IPS-NIHi7 (cell line): ENCODE data around the gene MAP4K5.
"Not testable (repeated sequence)": the region's sequence is repeated elsewhere in the genome, so short reads cannot be mapped to it uniquely, and the experiment has no call there.

Experiments
- DNase-seq: peaks from one replicate; pipeline ENCODE4 v3.0.0; 2012; ENCODE audit warnings: mixed read lengths; ENCODE audit errors: extremely low spot score

The MAP4K5 gene

GRCh38 chr14:50532502-50533240 is at the start of gene MAP4K5:
TSS of gene MAP4K5 (minus strand) at chr14:50532569. CDS start at chr14:50532049, 520 bp downstream.
- peak; percentile 93 for DNase-seq

GRCh38 chr14:50578433-50578832 is 46.1 kb upstream of the MAP4K5 start:
- no peak for DNase-seq

DNA sequence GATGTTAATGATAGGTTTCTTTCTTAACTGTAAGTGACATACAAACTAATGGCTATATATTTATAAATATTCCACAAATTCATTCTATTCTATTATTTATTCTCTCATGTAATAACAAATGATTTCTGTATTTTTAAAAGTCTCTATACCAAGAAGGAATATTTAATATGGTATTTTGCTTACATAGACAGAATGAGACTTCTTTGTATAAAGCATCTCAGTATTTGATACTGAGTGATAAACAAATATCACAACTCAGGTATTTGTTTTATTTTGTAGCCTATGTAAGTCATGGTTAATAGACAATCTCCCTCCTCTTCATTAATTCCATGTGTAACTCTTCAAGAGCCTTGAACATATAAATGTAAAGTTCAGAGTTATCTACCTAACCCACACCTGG is 45.6 kb upstream of the MAP4K5 start:
- no peak for DNase-seq

GRCh38 chr14:50575769-50576168 is 43.4 kb upstream of the MAP4K5 start:
- no peak for DNase-seq

- no peak for DNase-seq
Measured at GRCh38 chr14:50573862-50574261, 41.5 kb upstream of the MAP4K5 start.

GRCh38 chr14:50569714-50570274 is 37.4 kb upstream of the MAP4K5 start:
- no peak for DNase-seq

DNA sequence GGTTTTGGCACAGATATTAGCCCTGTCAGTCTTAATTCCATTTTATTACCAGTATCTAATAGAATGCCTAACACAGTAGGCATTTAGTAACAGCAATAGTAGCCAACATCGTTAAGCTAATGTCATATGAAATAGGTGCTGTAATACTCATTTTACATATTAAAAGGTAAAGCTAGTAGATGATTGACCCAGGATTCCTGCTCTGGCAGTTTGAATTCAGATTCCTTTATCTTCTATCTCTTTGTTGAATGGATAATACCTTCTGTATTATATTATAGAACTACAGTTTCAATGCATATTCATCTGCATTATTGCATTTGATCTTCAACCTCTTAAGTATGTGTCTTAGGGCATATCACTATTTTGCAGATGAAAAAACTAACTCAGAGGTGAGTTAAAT is 30.5 kb upstream of the MAP4K5 start:
- no peak for DNase-seq

GRCh38 chr14:50560931-50561285 is 28.5 kb upstream of the MAP4K5 start:
- DNase-seq: peak; percentile 18

- peak; percentile 89 for DNase-seq
Measured at GRCh38 chr14:50559990-50560930, 27.9 kb upstream of the MAP4K5 start, which contains the start of gene ATL1. TSS of gene ATL1 (plus strand) at chr14:50560145. CDS start at chr14:50560266, 121 bp downstream.

- not testable (repeated sequence) for DNase-seq
Measured at GRCh38 chr14:50552796-50553195, 20.4 kb upstream of the MAP4K5 start.

- DNase-seq: no peak
Measured at GRCh38 chr14:50551877-50552276, 19.5 kb upstream of the MAP4K5 start.

DNA sequence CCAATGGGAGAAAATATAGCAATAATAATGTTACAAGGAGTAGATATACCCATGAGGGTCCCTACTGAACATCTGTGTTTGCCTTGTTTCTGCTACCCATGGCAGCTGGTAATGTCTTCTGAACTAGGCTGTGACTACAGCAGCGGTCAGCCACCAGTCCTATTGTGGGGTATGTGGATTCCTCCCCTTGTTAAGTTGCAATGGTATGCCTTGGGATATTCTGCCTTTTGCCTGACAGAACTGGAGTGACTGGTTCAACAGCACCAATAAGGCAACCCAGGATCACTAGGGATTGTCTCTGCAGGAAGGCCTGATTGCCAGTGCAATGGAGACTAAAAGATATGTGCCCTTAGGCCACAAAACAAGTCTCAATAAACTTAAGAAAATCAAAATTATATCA is 17.9 kb upstream of the MAP4K5 start:
- no peak for DNase-seq

GRCh38 chr14:50545618-50546017 is 13.2 kb upstream of the MAP4K5 start:
- DNase-seq: no peak

GRCh38 chr14:50544911-50545310 is 12.5 kb upstream of the MAP4K5 start:
- DNase-seq: no peak

DNA sequence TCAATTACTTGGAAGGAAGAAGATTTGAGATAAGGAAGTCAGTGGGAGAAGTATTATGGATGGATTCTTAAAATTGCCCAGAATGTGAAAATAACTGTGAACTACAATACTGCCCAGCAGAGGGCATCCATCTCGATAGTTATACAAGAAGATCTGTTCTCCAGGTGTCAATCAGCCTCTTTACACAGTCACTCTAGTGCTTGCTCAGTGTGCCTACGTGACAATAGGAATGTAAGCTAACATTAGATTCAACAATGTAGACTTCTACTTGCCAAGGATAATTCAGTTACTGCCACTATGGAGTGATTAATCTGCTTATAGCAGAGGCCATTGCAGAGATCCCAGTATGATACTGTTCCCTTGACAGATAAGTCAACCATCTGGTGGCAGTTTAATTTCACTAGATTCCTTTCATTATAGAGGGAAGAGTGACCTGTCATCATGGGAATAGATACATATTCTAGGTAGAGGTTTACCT is 10.6 kb upstream of the MAP4K5 start:
- DNase-seq: peak; percentile 62

DNA sequence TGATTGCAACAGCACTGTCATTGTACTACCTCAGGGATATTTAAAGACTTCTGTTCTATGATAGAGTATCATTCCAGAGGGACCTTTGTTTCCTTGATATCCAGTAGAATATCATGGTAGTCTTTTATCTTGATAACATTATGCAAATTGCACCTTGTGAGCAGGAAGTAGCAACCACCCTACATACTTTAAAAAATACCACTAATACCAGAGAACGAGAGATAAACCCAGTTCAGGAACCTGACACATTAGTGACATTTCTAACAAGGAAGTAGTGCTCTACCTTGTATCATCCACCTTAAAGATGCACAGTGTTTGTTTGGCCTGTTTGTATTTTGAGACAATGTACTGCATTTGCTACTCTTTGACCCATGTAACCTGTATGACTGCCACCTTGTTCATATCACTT is 8.8 kb upstream of the MAP4K5 start:
- DNase-seq: no peak

DNA sequence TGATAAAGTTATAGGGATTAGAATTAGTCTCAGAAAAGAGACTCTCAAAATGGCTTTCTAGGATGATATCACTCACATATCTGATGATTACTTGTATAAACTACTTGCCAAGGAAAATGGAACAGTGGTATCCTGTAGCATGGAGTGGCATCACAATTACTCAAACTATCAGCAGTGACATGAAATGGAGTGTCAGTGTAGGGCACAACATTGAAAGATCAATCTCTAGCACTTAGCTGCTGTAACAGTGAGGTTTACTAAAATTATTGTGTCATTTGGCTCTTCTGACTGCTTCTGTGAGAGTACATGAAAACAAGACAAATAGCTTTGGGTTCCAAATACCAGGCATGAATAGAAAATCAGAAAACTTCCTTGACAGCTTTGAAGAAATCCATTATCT is 6.7 kb upstream of the MAP4K5 start:
- DNase-seq: no peak

GRCh38 chr14:50538034-50538433 is 5.7 kb upstream of the MAP4K5 start:
- not testable (repeated sequence) for DNase-seq

- no peak for DNase-seq
Measured at GRCh38 chr14:50534997-50535396, 2.6 kb upstream of the MAP4K5 start.

- DNase-seq: no peak
Measured at GRCh38 chr14:50534416-50534815, 2.0 kb upstream of the MAP4K5 start.

DNA sequence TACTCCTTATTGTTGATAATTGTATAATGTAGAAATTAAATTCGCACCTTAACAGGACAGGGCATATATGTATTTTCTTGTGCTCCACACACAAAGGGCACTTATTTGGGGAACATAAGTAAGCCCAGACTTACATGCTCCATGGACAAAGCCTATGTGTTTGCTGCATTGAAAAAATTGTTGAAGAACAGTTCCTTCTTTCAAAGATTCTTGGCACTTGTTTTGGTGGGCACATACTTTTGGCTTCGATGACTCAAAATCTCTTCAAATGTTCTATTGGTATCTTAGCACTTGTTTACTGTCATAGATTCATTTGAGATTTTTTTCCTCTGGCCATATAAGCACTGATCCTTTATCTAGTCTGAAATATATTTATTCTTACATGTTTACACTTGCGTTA is 1.4 kb upstream of the MAP4K5 start:
- no peak for DNase-seq

DNA sequence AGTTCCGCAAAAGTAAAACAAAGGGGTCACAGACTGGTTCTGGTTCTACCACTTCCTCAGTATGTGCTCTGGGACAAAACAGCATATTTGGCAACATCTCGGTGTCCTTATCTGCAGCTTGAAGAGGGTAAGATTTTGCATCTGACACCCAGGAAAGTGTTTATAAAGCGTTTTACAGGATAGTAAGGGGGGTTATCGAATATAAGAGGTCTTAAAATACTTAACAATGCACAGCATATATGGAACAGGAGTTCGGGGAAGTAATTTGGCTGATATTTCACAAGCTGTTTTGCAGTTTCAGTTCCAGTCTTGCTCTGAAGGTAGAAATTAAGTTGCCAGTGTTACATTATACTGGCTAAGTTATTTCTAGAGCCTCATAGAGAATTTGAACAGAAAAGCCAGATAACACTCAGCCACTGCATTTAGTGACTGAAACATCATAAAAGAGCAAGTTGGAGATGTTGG is 904 bp upstream of the MAP4K5 start:
- no peak for DNase-seq
